NOMO-1 (cell line): ENCODE measurements around the gene MUTYH.
"Not testable (repeated sequence)": the region's sequence is repeated elsewhere in the genome, so short reads cannot be mapped to it uniquely, and the experiment has no call there.

Experiments
- DNase-seq, 2 experiments: peaks; one replicate each; lab custom pipeline; 2025; ENCODE audit not compliant: unreplicated experiment in 2 of 2; lab: John Stamatoyannopoulos, UW

Gene MUTYH

DNA sequence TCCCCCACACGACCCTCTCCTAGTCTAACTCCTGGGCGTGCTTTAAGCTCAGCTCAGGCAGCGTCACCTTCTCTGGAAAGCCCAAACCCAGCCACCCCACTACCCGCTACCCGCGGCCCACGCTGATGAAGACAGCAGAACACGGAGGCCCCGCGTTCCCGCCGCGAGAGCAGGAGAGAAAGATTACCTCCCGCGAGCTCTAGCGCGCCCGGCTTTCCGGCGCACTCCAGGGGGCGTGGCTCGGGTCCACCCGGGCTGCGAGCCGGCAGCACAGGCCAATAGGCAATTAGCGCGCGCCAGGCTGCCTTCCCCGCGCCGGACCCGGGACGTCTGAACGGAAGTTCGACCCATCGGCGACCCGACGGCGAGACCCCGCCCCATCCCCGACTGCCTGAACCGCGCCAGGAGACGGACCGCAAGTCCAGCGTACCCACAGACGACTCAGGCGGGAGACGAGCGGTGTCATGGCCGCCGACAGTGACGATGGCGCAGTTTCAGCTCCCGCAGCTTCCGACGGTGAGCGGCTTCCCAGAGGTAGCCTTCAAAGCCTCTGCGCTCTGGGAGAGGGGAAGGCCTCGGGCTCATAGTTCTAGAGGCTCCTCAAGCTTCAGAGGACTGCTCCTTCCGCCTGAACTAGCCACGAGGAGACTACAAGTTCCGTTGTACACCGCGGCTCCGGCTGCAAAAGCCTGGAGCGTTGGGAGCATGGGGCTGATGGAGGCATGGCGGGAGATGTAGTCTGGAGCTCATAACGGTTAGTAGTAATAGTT lies at the start of gene MUTYH, which contains the start of gene TOE1:
MUTYH (minus strand) TSS at position 652 of the 770 bp plus-strand sequence. CDS start 5,935 bp downstream, outside the sequence.
TOE1 (plus strand) TSS at position 382 of the 770 bp plus-strand sequence; CDS start at position 465, 83 bp downstream.
- DNase-seq = peak; percentile 95

DNA sequence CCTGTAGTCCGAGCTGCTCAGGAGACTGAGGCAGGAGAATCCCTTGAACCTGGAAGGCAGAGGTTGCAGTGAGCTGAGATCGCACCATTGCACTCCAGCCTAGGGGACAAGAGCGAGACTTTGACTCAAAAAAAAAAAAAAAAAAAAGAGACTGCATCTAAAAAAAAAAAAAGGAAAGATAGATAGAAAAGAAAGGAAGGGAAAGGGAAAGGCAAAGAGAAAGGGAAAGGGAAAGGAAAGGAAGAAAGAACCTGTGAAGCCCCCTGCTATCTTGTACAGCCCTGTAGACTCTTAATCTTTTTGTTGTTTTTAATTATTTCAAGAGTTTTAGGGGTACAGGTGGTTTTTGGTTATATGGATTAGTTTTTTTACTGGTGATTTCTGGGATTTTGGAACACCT lies 46.0 kb upstream of the MUTYH start:
- no peak for DNase-seq

DNA sequence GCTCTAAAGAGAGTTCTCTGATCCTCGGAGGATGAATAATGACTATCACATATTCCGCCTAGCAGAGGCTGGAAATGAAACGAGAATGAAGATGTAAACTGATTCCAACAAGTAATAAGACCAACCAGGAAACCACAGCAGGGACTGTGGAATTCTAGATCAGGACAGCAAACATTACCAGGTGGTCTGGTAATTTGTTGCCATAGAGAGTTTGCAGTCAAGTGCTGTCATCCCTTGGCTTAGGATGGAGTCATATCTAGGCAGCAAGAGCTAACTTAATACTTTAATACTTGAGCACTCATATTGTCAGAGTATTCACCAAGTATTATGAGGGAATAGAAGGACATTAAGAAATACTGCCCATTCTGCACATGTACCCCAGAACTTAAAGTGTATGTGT lies 45.1 kb upstream of the MUTYH start:
- no peak for DNase-seq

DNA sequence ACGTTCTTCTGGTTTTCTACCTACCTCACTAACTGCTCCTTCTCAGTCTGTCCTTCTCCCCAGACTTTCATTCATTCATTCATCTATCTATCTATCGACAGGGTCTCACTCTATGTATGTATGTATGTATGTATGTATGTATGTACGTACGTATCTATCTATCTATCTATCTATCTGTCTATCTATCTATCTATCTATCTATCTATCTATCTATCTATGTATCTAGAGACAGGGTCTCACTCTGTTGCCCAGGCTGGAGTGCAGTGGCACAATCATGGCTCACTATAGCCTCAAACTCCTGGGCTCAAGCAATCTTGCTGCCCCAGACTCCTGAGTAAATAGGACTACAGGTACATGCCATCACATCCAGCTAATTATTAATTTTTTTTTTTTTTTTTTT lies 44.0 kb upstream of the MUTYH start:
- DNase-seq = not testable (repeated sequence)

DNA sequence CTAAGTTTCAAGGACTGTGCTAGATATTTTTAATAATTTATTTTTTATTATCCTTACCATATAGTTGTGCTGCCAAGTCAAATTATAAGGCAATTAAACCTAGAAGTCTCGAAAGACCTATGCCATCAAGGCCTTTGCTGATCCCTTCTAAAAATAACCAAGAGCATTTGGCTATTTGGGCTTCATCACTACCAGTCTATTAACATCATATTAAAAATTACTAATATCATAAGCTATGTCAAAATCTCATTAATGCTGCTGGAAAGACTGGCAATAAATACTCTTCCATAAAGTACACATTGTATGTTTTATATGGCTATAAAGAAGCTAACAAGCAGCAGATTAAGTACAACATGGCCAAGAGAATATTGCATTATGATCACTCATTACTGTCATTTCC lies 43.0 kb upstream of the MUTYH start:
- DNase-seq = no peak

DNA sequence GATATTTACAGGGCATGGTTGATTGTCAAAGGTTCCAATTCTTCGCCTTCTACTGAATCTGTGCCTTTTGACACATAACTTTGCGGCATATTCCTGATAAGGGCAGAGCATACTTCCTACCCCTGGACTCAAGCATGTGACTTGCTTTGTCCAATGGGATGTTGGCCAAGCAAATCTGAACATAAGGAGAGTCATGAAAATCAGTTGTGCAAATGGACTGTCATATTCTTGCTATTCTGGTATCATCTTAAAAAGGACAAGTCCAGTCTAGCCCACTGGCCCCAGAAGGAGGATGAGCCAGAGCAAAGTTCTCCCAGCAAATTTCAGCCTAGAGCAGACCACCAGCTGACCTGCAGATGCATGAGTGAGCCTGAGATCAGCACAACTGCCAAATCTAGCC lies 41.0 kb upstream of the MUTYH start:
- DNase-seq = no peak

DNA sequence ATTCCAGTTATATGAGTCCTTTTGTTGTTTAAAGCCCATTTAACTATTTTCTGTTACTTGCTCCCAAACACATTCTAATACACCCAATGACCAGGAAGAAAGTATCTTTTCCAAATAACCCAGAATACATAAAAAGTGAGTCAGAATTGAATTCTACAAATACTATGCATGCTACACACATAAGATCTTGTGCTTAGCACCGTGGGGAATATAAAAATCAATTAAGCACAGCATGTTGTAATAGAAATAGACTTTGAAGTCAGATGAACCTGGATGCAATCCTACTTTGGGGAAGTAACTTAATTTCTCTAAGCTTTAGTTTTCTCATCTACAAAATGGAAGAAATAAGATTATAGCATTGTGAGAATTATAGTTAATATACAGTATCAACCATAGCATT lies 40.5 kb upstream of the MUTYH start:
- peak in 1 of 2 experiments; percentile 18 for DNase-seq

DNA sequence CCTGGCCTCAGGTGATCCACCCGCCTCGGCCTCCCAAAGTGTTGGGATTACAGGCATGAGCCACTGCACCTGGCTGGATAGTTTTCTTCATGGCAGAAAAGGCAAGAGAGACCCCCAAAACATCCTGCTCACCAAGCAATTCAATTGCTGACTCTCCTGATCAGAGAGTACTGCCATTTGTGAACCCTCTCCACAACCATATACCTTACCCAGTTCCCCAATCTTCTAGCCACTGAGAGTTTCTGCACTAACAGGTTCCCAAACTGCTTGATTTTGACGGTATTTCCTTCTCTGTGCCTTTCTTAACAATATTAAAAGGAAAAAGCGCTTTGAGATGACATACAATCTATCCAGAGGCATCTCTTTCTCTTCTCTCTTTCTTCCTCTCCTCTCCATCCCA lies 39.9 kb upstream of the MUTYH start:
- no peak for DNase-seq

DNA sequence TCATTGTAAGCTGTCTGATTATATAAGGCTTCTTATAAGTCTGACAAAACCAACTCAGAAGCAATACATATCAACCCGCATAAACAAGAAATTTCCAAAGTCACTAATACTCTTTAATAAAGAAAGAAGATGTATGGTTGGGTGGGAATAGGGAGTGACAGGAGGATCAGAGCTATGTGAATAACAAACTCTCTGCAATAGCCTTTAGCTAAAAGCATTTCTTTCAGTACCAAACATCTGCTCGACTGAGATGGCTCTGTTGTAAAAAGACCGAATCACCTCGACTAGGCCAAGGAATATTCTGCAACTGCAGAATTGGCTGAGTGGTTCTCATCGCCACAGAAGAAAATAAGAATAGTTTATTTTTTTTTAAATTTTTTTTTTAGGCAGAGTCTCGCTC lies 39.3 kb upstream of the MUTYH start:
- no peak for DNase-seq

DNA sequence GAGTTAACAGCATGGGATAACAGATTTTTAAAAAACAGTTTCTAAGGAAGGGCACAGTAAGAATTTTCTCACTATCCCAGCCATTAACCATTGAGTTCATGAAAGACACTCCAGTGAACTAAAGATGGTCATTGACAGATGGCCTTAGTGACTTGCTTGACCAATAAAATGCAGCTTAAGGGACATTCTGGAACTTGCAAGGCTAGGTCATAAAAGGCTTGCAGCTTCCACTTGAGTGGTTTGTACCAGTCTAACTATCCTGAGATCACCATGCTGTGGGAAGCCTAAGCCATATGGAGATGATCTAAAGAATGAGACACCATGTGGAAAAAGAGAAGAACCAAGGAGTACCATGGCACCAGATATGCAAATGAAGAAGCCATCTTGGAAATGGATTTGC lies 37.9 kb upstream of the MUTYH start:
- DNase-seq = no peak

DNA sequence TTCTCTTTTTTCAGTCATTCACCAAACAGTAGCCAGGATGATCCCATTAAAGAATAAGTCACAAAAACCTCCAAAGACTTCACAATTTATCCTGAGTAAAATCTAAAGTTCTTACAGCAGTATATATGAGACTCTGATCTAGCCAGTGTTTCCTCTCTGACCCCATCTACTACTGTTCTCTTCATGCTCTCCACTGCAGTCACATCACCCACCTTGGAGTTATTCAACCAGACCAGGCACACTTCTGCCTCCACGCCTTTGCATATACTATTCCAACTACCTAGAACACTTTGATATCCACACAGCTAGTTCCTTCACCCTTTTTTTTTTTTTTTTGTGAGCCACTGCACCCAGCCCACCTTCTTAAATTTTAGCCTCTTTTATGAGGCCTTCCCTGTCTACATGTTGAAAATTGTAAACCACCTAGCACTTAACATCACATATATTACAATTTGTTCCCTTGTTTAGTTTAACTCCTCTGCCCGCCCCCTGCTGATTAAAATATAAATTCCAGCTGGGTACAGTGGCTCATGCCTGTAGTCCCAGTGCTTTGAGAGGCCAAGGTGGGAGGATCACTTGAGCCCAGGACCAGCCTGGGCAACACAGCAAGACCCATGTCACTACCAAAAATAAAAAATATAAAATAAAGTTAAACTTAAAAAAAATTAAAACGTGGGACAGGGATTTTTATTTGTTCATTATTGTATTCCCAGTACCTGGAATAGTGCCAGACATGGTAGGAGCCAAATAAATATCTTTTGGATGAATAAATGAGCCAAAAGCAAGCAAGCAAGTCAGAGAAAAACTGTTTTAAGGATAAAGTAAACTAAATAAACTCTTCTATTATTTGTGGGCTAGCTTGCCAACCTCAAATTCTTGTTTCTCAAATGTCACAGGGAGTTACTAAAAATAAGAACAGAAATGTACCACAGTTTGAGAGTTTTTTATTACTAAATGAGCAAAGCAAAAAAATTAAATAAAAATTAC lies 35.2 kb upstream of the MUTYH start:
- DNase-seq = no peak

DNA sequence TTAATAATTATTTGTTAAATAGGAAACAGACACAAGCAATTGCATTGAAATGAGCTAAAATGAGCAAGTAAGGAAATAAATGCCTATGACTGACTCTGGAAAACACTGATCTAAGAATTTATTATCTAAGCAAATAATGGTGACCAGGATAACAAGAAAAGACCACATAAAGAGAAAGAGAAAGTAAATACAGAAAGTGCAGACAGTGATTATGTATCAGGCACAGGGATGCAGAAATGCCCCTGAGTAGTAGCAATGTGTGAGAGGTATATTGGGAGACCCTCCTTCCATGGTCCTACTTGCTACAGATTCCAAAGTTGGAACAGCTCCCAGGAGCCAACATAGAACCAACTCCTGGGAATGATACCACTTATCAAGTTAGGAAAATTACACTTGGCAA lies 33.3 kb upstream of the MUTYH start:
- no peak for DNase-seq

DNA sequence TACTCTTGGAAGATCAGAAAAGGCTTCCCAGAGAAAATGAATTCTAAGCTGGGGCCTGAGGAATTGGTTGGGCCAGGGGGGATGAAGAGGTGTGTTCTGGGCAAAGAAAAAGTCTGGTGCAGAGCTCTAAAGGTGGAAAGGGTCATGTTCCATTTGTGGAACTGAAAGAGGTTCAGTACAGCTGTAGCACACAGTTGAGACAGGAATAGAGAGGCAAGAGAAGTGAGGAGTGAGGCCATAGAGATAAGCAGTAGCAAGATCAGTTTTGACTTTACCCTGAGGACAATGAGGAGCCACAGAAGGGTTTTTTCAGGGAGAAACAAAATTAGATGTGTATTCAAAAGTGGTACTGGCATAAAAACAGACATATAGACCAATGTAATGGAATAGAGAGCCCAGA lies 30.3 kb upstream of the MUTYH start:
- DNase-seq = no peak

DNA sequence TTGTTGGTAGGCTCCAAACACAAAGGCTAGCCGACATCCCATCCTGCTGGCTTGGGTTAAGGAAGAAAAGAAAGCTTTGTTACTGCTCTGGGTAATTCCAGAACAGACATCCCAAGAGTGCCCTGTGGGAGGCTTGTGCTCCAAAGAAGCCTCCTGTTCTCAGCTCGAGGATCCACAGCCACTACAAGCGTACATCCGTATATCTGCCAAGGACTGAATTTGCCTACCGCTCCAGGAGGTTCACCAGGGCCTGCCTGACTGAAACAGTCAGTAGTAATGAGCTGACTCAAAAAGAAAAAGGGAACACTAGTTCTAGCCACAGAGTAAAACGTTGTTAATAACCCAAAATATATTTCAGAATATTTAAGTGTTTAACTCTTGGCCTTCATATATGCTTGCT lies 24.8 kb upstream of the MUTYH start:
- DNase-seq = no peak

DNA sequence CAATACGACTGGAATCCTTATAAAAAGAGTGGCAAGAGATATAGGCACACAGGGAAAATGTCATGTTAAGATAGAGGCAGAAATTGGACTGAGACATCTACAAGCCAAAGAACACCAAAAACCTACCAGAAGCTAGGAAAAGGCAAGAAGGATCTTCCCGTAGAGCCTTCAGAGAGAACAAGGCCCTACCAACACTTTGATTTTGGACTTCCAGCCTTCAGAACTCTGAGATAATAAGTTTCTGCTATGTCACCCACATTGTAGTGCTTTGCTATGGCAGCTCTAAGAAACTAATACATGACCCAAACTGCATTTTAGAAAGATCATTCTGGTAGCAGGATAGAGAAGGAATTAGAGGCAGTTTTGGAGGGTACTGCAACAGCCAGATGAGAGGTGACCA lies 24.1 kb upstream of the MUTYH start:
- no peak for DNase-seq

DNA sequence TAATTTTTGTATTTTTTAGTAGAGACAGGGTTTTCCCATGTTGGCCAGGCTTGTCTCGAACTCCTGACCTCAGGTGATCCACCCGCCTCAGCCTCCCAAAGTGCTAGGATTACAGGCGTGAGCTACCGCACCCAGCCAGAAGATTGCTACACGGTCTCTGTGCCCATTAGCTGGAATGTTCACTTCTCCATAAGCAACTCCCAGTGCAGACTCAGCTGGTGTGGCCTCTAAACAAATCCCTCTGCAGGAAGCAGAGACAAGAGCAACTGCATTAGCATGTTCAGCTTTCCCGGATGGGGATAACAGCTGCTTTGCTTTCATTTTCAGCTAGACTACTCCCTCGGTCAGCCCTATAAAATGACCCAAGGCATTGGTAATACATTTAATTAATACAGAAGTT lies 20.7 kb upstream of the MUTYH start:
- DNase-seq = not testable (repeated sequence)

DNA sequence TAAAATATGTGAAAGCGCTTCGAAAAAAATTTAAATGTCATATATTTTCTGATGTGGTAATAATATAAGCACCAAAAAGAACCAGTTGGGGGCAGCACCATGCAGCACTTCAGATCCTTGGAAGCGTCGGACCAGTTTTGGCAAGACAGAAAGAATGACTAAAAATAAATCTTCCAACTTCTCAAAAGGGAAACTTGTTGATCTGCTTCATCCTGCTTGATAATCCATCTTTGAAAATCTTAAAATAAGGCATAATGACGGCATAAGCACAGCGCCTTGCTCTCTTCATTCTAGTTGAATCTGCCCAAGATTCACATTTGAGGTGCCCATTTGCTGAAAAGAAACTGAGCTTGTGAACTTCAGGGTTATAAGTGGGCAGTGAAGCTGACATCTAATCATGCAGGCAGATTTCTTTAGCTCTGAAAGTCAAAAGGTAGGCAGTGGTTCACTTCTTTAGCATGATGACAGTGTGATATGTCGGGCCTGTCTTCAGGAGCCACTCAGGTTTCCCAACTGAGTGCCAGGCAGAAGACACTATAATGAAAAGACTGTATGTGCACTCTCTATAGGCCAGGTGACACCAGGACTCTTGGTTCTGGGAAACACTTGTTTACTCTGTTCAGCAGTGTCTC lies 19.8 kb upstream of the MUTYH start:
- peak; percentile 63 to 75 for DNase-seq

DNA sequence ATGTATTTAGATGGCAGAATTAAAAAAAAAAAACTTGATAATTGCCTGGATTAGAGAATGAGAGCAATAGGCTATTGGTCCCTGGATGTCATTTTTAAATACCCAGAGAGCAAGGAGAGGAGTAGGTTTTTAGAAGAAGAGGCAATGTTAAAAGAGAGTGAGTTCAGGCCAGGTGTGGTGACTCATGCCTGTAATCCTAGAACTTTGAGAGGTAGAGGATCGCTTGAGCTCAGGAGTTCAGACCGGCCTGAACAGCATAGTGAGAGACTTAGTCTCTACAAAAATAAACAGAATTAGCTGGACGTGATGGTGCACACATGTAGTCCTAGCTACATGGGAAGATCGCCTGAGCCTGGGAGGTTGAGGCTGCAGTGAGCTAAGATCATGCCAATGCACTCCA lies 15.9 kb upstream of the MUTYH start:
- no peak for DNase-seq

DNA sequence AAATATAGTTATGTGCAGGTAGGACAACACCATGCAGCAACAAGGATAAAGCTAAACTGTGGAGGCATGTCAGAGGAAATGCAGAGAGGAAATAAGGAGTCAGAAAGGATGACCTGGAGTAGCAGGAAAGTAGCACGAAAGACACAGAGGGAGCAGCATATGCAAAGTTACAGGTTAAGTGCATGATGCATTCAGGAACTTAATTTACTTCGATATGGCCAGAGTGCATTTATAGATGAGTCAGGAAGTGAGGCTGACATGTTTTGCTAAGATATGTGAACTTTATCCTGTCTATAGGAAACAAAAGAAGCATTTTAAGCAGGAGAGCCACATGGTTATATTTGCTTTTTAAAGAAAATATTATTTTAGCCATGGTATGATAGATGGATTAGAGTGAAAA lies 15.4 kb upstream of the MUTYH start:
- DNase-seq = no peak

DNA sequence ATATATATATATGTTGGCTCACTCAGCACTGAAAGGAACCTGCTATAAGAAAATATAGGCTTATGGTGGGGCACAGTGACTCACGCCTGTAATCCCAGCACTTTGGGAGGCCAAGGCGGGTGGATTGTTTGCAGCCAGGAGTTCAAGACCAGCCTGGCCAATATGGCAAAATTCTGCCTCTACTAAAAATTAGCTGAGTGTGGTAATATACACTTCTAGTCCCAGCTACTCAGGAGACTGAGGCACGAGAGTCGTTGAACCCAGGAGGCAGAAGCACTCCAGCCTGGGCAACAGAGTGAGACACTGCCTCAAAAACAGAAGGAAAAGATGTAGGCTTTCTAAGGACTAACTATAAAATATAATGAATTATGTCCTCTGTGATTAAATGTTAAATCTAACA lies 14.6 kb upstream of the MUTYH start:
- DNase-seq = no peak

DNA sequence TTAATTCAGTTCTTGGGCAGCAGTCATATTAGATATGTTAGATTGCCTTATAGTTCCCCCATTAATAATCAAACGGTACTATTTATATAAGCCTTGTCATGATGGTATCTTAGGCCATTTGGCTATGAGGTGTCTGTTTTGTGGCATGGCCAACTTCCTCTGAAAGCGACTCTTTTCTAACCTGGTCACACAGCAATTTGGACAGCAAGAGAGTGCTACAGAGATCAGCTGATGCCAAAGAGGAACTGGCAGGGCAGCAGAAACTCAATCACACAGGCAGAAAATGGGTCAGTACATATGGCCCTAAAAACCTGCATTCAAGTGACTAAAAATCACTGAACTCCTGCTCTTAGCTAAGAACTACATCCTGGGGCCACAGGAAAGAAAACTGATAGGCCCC lies 13.4 kb upstream of the MUTYH start:
- DNase-seq = no peak
